ENCODE results near the gene SLCO3A1. TPM values are rescaled to one million over a fixed set of nuclear protein-coding genes. Genes with fewer than 3 reads are reported as not detected.
"Not testable (repeated sequence)": the region's sequence is repeated elsewhere in the genome, so short reads cannot be mapped to it uniquely, and the experiment has no call there.

The SLCO3A1 gene
- total RNA-seq, 2 experiments from 2014 or later: 6.6 to 7.7 TPM

- CTCF ChIA-PET: no interaction called here
- POLR2A ChIA-PET: no interaction called here
Observed at GRCh38 chr15:92044203-92044909, 190.8 kb downstream of the SLCO3A1 start.

- ChIA-PET POLR2A (no interaction called here), CTCF (no interaction called here)
Observed at GRCh38 chr15:92047900-92048299, 194.4 kb downstream of the SLCO3A1 start.

- ChIA-PET CTCF (no interaction called here), POLR2A (no interaction called here)
Observed at GRCh38 chr15:92048739-92049138, 195.2 kb downstream of the SLCO3A1 start.

DNA sequence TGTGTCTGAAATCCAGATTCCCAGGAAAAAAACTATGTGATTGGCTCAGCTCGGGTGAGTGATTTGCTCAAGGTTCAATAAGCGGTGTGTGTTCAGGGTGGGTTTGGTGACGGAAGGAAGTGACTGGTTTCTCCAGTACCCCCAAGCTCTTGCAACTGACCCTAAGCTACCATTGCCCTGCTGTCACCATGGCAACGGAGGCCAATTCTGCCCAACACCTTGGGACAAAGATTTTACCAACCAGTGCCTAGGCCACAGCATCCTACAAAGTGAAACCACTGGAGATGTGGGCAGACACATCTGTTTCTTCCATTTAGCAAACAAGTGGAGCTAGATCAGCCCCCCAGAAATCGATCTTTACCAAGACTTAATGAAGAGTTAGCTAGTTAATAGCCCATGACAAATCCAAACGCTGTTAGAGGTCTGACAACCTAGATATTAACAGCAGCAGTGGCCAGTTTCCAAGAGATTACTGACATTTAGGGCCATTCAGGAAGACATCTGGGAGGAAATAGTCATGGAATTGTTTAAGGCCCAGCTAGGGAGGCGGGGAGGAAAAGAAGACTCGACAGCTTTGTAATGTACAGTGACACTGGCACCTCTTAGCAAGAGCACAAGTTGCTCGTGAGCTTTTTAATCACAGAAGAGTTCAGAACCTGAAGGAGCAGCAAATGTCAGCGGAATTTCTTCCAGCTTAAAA, 195.9 kb downstream of the SLCO3A1 start:
- ChIA-PET POLR2A (no interaction called here), CTCF (no interaction called here)

GRCh38 chr15:92050220-92050898, 196.9 kb downstream of the SLCO3A1 start:
- ChIA-PET CTCF (no interaction called here), POLR2A (no interaction called here)

DNA sequence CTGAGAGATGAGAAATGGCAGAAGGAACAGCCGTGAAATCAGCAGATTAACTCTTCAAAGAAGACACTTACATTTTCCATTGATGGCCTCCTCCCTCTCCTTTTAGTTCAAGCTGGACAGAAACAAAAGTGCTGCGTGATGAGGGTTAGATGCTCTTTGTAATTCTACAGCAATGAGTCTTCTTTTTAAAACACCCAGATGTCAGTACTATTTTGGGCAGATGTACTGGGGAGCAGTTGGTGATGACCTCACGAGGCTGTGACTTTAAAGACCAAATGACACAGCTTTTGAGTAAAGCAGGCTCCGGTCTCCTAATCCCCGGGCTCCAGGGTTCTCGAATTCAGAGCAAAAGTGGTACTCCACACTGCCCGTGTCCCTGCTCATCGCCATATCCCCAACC, 198.2 kb downstream of the SLCO3A1 start:
- POLR2A ChIA-PET: no interaction called here
- CTCF ChIA-PET: no interaction called here

DNA sequence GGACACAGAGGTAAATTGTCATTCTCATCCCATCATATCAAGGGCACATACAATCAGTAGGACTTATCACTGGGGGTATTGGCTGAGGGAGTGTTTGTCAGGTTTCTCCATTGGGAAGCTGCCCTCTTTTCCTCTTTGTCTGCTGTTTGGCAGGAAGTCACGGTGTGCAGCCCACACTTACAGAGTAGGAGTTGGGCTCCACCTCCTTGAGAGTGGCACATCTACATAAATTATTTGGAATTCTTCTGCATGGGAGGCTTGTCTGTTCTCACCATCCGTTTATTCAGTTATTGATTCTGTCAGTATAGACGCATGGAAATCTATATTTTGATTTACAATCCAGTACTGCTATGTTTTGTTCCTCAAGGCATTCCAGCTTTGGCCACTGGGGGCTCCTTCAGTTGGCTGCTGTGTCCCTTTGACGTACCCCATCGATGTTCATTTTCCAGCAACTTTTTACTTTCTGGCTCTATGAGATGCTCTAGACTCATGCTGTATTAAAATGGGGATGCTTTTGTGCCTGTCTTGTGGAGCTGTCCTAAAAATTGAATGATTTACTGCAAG, 200.3 kb downstream of the SLCO3A1 start:
- CTCF ChIA-PET: interaction anchor here (0.7 kb wide), 1 partner anchor 97 kb away, joined by 6 read pairs; no protein-coding TSS in a partner anchor
- POLR2A ChIA-PET: no interaction called here

DNA sequence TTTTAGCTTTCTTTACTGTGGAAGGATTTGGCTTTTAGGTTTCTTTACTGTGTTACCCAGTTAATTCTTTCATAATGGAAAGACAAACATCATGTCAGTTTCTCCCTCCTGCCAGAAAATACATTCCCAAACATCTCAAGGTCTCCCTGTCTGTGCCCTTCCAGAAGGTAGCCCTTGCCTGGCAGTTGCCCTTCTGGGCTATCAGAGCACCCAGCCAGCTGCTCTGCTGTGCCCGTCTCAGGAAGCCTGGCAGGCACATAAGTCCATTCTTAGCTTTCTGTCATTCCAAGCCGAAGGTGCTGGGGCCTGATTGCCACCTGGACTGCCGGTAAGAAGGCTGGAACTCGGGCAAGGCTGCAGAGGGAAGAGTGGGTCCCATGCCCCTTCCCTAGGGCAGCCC, 203.4 kb downstream of the SLCO3A1 start:
- POLR2A ChIA-PET: no interaction called here
- CTCF ChIA-PET: no interaction called here

DNA sequence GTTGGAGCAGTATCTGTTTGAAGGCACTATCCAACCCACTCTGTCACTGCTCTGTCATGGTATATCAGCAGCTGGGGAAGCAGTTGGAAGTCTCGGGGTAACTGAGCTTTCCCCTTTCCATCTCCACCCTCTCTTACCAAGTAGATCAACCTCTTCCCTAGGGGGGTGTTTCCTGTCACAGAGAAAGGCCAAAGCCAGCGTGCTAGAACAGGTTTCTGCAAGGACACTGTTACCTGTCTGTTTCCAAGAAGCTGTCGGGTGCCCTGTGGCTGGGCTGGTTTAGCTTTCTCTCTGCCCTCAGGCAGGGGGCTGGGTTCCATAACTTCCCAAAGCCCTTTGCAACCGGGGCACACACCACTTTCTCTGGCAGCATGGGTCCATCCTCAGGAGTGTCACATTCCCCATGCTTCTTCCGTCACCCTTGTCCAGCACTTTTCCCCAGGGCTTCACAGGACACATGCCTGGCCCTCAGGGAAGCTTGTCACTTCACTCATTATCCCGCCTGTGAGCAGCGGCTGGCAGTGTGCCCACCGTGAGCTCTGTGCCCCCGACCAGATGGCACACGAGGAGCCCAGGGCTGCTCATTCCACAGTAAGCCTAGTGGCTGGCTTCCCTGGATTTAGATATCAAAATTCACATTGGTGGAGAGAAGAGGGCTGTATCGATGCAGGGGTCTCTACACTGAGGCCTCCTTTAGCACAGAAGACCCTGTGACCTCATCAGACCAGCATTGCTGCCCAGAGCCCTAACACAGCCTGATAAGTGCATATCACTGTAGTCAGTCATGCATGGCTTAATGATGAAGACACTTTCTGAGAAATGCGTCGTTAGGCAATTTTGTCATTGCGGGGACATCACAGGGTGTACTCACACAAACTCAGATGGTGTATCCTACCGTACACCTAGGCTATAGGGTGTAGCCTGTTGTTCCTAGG, 205.8 kb downstream of the SLCO3A1 start:
- ChIA-PET POLR2A (no interaction called here), CTCF (interaction anchor here (0.5 kb wide), 1 partner anchor 272 kb away, joined by 3 read pairs; no protein-coding TSS in a partner anchor)

DNA sequence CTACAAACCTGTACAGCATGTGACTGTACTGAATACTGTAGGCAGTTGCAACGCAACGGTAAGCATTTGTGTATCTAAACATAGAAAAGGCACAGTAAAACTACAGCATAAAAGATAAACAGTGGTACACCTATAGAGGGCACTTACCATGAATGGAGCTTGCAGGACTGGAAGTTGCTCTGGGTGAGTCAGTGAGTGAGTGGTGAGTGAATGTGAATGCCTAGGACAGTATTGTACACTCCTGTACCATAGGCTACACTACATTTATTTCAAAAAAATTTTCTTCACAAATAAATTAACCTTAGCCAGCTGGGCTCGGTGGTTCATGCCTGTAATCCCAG, 206.4 kb downstream of the SLCO3A1 start:
- POLR2A ChIA-PET, CTCF ChIA-PET: not testable (repeated sequence)

DNA sequence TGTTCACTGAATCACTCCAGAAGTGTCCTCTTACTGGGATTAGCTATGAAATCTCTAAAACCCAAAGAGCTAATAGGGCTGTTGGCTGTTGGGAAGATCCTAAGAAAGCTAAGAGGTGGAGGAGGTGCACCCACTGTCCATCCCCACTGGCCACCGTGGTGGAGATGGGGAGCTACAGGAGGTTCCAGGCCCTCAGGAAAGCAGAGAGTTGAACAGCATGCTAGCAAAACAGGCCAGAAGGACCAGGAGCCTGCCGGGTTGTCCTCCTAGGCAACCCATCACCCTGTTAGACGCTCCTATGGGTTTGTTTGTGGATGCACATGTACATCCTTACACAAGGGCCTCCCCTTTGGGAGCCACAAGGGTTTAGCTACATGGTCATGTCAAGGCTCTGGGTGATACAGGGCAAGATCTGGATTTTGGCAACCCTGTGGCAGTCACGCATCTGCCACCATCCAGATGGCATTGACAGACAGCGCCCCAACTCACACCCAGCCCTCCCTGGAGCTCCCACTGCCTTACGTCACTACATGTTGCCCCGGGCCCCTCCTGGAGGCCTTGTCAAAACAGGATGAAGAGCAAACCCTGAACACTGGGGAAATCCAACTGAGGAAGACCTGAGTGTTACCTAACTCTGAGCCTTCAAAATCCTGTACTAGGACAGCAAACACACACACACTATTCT, 208.1 kb downstream of the SLCO3A1 start:
- CTCF ChIA-PET: interaction anchor here (0.7 to 1.7 kb wide), 2 partner anchors 16 to 355 kb away, joined by 3 to 4 read pairs; no protein-coding TSS in a partner anchor
- POLR2A ChIA-PET: no interaction called here

GRCh38 chr15:92062505-92062904, 209.0 kb downstream of the SLCO3A1 start:
- CTCF ChIA-PET: interaction anchor here (0.7 to 1.7 kb wide), 2 partner anchors 15 to 356 kb away, joined by 3 to 4 read pairs; no protein-coding TSS in a partner anchor
- POLR2A ChIA-PET: no interaction called here

- POLR2A ChIA-PET: no interaction called here
- CTCF ChIA-PET: interaction anchor here (0.8 kb wide), 1 partner anchor 9 kb away, joined by 3 read pairs; no protein-coding TSS in a partner anchor
Observed at GRCh38 chr15:92068121-92068520, 214.6 kb downstream of the SLCO3A1 start.

DNA sequence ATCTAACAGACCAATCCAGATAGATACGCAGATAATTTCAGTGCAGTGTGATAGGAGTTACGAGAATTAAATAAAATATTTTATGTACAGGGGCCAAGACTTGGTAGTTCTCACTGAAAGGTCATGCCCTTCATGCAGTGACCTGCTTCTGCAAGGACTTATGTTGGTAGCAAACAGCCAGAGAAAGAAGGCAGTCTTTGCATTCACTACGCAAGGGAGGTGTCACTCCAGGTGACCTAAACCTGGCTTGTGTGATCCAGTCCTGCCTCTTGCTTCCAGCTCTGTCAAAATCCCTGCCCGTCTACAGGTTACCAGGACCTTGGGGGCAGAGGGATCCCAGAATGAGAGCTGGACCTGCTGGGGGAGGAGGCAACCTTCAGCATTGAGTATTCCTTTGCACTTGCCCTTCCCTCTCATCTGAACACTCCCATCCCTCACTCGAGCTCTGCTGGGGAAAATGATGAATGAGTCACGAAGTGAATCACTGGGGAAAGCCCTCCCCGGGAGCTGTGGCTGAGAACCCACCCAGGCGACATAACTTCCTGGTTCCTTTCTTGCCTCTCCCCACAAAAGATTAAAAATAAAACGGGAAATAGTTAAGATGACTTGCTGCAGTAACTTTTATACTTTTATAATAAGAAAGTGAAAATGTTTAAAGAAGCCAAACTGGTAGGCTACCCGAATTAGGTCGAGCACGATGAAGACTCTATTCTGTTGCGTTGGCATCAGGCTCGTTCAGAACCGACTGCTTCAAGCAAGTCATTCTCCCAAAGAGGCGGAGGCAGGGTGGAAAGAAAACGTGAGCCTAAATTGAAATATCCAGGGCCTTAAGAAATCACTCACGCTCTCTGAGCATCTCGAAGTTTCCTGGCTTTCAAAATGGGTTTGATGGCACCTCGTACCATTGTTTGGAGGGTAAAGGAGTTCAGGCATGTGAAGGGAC, 216.1 kb downstream of the SLCO3A1 start:
- POLR2A ChIA-PET: interaction anchor here (0.6 kb wide), 1 partner anchor 1077 kb away, joined by 3 read pairs; no protein-coding TSS in a partner anchor
- CTCF ChIA-PET: interaction anchor here (1.8 kb wide), 1 partner anchor 10 kb away, joined by 9 read pairs; no protein-coding TSS in a partner anchor

DNA sequence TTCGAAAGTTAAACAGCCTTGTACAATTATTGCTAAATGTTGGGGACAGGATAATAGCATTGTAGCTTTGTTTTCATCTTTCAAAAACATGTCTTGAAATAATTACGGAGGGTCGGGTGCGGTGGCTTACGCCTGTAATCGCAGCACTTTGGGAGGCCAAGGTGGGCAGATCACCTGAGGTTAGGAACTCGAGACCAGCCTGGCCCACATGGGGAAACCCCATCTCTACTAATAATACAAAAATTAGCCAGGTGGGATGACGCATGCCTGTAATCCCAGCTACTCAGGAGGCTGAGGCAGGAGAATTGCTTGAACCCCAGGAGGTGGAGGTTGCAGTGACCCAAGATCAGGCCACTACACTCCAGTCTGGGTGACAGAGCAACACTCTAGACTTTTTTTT, 216.7 kb downstream of the SLCO3A1 start:
- ChIA-PET POLR2A (interaction anchor here (0.6 kb wide), 1 partner anchor 1077 kb away, joined by 3 read pairs; no protein-coding TSS in a partner anchor), CTCF (interaction anchor here (1.8 kb wide), 1 partner anchor 9 kb away, joined by 9 read pairs; no protein-coding TSS in a partner anchor)

GRCh38 chr15:92071045-92071634, 217.6 kb downstream of the SLCO3A1 start:
- ChIA-PET CTCF (interaction anchor here (0.6 to 0.7 kb wide), 2 partner anchors 496 to 817 kb away, joined by 3 read pairs; no protein-coding TSS in a partner anchor), POLR2A (no interaction called here)

Data from activated CD8-positive, alpha-beta memory T cell treated with anti-CD3 and anti-CD28 coated beads for 36 hours (primary cell).